Nephron (organoid): Measurements from ENCODE around the gene BIRC7.

Source experiments
- H3K27ac Mint-ChIP-seq, 3 experiments: 2 replicates each; pipeline ENCODE4 v1.8.0; 2020; ENCODE audit warnings: mixed read lengths in 3 of 3, mild to moderate bottlenecking in 2 of 3, moderate library complexity in 1 of 3
- H3K27me3 Mint-ChIP-seq: 2 replicates; pipeline ENCODE4 v1.8.0; 2021; ENCODE audit warnings: low read depth, mild to moderate bottlenecking, moderate library complexity, mixed read lengths
- H3K36me3 Mint-ChIP-seq: 2 replicates; pipeline ENCODE4 v1.8.0; 2020; ENCODE audit warnings: low read depth, mixed read lengths
- H3K4me1 Mint-ChIP-seq: 2 replicates; pipeline ENCODE4 v1.8.0; 2020; ENCODE audit warnings: mixed read lengths
- H3K4me3 Mint-ChIP-seq, 3 experiments: 2 replicates each; pipeline ENCODE4 v1.8.0; 2020; ENCODE audit warnings: mild to moderate bottlenecking in 3 of 3, mixed read lengths in 3 of 3, moderate library complexity in 2 of 3
- H3K9me3 Mint-ChIP-seq: 2 replicates; pipeline ENCODE4 v1.8.0; 2020; ENCODE audit warnings: mixed read lengths
- TF ChIP-seq, protein P1 (sequence below), 3 experiments: fragments of 200-600 bp; sonication (generic); IDR thresholded peaks; one replicate each; pipeline ENCODE4 v1.5.0; 2021; ENCODE audit warnings: antibody characterized with exemption in 3 of 3; ENCODE audit not compliant: unreplicated experiment in 3 of 3

BIRC7 gene

DNA sequence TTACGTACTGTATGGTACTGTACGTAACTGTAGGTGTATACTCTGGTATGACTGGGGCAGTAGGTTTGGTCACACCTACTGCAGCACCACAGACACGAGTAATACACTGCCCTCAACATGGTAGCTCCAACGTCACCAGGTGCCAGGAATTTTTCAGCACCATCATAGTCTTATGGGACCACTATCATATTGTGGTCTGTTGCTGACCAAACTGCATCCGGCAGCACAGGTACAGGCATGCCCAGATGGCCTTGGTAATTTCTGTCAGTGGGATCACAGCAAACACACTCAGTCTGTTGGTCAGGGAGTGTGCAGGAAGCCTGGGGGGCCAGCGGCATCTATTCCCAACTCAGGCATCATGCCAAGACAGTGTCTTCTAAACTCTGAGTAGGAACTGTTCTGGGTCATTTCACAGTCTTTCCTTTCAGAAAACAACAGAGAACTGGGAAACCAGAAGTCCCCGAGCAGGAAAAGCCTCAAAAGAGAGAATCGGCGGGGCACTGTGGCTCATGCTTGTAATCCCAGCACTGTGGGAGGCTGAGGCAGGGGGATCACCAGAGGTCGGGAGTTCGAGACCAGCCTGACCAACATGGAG lies 25.6 kb upstream of the BIRC7 start:
- Mint-ChIP-seq H3K27me3 (no peaks in the 10 kb centered on the region), H3K4me1 (peaks cover 26% of the 10 kb centered on the region), H3K36me3 (peaks cover 64% of the 10 kb centered on the region), H3K4me3 (no peak overlapping the region), H3K9me3 (no peaks in the 10 kb centered on the region), H3K27ac (no peak overlapping the region)
- TF ChIP-seq, protein P1, sequence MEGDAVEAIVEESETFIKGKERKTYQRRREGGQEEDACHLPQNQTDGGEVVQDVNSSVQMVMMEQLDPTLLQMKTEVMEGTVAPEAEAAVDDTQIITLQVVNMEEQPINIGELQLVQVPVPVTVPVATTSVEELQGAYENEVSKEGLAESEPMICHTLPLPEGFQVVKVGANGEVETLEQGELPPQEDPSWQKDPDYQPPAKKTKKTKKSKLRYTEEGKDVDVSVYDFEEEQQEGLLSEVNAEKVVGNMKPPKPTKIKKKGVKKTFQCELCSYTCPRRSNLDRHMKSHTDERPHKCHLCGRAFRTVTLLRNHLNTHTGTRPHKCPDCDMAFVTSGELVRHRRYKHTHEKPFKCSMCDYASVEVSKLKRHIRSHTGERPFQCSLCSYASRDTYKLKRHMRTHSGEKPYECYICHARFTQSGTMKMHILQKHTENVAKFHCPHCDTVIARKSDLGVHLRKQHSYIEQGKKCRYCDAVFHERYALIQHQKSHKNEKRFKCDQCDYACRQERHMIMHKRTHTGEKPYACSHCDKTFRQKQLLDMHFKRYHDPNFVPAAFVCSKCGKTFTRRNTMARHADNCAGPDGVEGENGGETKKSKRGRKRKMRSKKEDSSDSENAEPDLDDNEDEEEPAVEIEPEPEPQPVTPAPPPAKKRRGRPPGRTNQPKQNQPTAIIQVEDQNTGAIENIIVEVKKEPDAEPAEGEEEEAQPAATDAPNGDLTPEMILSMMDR (IDR thresholded peaks at IDR 0.05; ENCODE audit: unreplicated experiment in 3 of 3) = no peak

DNA sequence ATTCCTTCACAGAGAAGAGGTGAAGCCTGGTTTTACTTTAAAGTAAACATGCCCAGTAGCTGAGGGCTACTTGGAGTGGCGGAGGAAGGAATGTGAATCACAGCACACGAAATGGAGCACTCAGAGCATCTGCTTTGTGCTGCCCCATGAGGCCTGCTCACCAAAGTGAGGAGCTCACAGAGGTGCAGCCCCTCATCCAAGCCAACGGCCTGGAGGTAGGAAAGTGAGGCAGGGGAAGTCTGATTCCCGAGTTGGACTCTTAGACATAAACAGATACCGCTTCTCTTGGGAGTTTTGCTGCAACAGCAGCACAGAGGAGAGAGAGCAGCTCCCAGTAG lies 23.3 kb upstream of the BIRC7 start:
- H3K27me3 Mint-ChIP-seq = no peaks in the 10 kb centered on the region
- peaks cover 53% of the 10 kb centered on the region for H3K36me3 Mint-ChIP-seq
- H3K27ac Mint-ChIP-seq = no peak overlapping the region
- H3K4me3 Mint-ChIP-seq = peak overlapping the region; percentile 59 to 78 (median 74)
- peaks cover 29% of the 10 kb centered on the region for H3K4me1 Mint-ChIP-seq
- H3K9me3 Mint-ChIP-seq = no peaks in the 10 kb centered on the region
- TF ChIP-seq, protein P1 (IDR thresholded peaks at IDR 0.05; ENCODE audit: unreplicated experiment in 3 of 3) = no peak

DNA sequence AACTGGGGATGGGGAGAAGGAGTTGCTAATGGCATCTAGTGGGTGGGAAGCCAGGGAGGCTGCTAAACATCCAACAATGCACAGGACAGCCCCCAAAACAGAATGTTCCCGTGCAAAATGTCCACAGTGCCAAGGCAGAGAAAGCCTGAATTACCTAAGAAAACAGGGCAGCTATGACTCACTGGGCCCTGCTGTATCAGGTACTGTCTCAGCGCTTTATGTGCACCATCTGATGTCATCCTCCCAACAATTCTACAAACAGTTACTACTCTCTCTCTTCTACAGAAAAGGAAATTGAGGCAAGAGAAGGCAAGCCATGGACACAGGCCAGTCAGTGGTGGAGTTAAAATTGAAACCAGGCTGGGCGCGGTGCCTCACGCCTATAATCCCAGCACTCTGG lies 22.9 kb upstream of the BIRC7 start:
- no peak overlapping the region for H3K27ac Mint-ChIP-seq
- peaks cover 52% of the 10 kb centered on the region for H3K36me3 Mint-ChIP-seq
- no peaks in the 10 kb centered on the region for H3K27me3 Mint-ChIP-seq
- no peaks in the 10 kb centered on the region for H3K9me3 Mint-ChIP-seq
- H3K4me3 Mint-ChIP-seq = peak overlapping the region; percentile 59 to 78 (median 74)
- H3K4me1 Mint-ChIP-seq = peaks cover 29% of the 10 kb centered on the region
- TF ChIP-seq, protein P1 (IDR thresholded peaks at IDR 0.05; ENCODE audit: unreplicated experiment in 3 of 3) = no peak

DNA sequence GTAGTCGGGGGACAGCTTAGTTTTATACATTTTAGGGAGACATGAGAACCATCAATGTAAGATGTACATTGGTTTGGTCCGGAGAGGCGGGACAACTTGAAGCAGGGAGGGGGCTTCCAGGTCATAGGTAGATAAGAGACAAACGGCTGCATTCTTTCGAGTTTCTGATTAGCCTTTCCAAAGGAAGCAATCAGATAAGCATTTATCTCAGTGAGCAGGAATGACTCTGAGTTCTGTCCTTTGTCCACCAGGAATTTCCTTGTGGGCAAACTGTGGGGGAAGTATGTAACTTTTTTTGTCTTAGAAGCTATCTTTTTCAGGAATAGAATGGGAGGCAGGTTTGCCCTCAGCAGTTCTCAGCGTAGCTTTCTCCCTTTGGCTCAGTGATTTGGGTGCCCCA lies 21.2 kb upstream of the BIRC7 start:
- Mint-ChIP-seq H3K9me3 (no peaks in the 10 kb centered on the region), H3K36me3 (peaks cover 43% of the 10 kb centered on the region), H3K4me1 (peaks cover 29% of the 10 kb centered on the region), H3K27me3 (no peaks in the 10 kb centered on the region), H3K4me3 (peak overlapping the region; percentile 91 to 100 (median 97)), H3K27ac (peak overlapping the region in 1 of 3 experiments; percentile 56)
- TF ChIP-seq, protein P1 (IDR thresholded peaks at IDR 0.05; ENCODE audit: unreplicated experiment in 3 of 3) = no peak

DNA sequence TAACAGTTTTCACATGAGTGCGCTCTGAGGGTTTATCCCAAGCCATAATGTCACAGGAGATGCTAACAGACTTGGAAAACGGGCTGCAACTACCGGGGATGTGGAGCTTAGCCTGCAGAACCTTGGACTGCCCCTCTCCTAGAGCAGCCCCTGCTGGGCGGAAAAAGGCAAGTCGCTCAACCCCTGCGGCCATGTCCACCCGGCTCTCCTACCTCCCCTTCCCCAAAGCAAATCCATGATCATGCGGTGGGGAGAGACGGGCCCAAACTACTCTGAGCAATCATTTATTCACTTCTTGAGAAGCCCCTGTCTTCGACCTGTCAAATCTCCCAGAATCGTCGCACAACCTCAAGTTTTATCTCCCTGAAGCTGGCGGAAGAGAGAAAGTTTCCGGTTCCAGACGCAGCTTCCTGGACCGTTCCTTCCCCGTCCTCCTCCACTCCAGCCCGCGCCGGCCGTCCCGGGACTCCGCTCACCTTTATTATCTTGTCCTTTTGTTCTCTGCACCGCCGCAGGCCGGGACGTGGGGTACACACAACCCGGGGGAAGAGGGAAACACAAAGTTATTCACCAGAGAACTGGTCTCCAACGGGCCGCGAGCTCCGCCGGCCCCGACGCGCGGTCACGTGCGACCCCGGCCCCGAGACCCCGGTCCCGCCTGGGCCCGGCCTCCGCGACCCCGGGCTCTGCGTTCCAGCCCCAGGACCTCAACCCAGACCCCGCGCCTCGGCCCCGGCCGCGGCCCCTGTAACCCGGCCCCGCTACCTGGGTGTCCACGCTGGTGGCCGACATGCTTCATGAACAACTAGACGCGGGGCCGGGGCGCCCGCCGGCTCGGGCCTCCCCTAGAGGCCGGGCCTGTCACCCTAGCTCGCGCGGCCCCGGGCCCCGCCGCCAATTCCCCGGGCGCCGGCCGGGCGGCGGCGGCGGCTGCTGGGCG lies 20.3 kb upstream of the BIRC7 start:
- TF ChIP-seq, protein P1 (IDR thresholded peaks at IDR 0.05; ENCODE audit: unreplicated experiment in 3 of 3) = peak; percentile 24 to 48 (median 42)
- H3K4me1 Mint-ChIP-seq = peaks cover 29% of the 10 kb centered on the region
- H3K27ac Mint-ChIP-seq = peak overlapping the region; percentile 85 to 94 (median 85)
- peak overlapping the region; percentile 91 to 100 (median 97) for H3K4me3 Mint-ChIP-seq
- H3K36me3 Mint-ChIP-seq = peaks cover 39% of the 10 kb centered on the region
- H3K9me3 Mint-ChIP-seq = no peaks in the 10 kb centered on the region
- peaks cover 4% of the 10 kb centered on the region for H3K27me3 Mint-ChIP-seq
